SK-N-SH treated with all-trans-retinoic acid at 6 μM for 48 hours (cell line): ENCODE measurements around the gene PCDHGB1.

Experiments used
- ATAC-seq: fragments of 200-7000 bp; cut with Tn5 transposase; 3 replicates; pipeline ENCODE4 v1.9.1; 2020; ENCODE audit warnings: mild to moderate bottlenecking, moderate library complexity
- ARNTL ChIP-seq: fragments of 450-650 bp; formaldehyde crosslinking; IDR thresholded peaks from 2 replicates; pipeline ENCODE4 v1.5.0; 2020; ENCODE audit warnings: low read depth, mild to moderate bottlenecking, moderate library complexity, borderline replicate concordance
- BACH2 ChIP-seq: fragments of 250-450 bp; sonication (Bioruptor Pico); IDR thresholded peaks from 2 replicates; pipeline ENCODE4 v1.9.0; 2021; ENCODE audit warnings: mild to moderate bottlenecking, borderline replicate concordance
- CREB5 ChIP-seq: fragments of 250-450 bp; sonication (Bioruptor Pico); IDR thresholded peaks from 2 replicates; pipeline ENCODE4 v1.5.1; 2020; ENCODE audit warnings: low read depth, mild to moderate bottlenecking, moderate library complexity
- CSDC2 ChIP-seq: fragments of 250-450 bp; sonication (Bioruptor Pico); IDR thresholded peaks from 2 replicates; pipeline ENCODE4 v1.5.0; 2020; ENCODE audit warnings: mild to moderate bottlenecking, moderate library complexity
- GLIS3 ChIP-seq: fragments of 250-450 bp; sonication (Bioruptor Pico); IDR thresholded peaks from 2 replicates; pipeline ENCODE4 v1.5.0; 2020; ENCODE audit warnings: mild to moderate bottlenecking, moderate library complexity
- ISL1 ChIP-seq: fragments of 250-450 bp; sonication (Bioruptor Pico); IDR thresholded peaks from 2 replicates; pipeline ENCODE4 v2.1.2; 2022; ENCODE audit warnings: mild to moderate bottlenecking, moderate library complexity
- OSR1 ChIP-seq: fragments of 250-450 bp; sonication (Bioruptor Pico); IDR thresholded peaks from 2 replicates; pipeline ENCODE4 v1.8.0; 2022; ENCODE audit warnings: moderate library complexity, mild to moderate bottlenecking, inconsistent platforms
- PATZ1 ChIP-seq: fragments of 250-450 bp; sonication (Bioruptor Pico); IDR thresholded peaks from 2 replicates; pipeline ENCODE4 v1.8.0; 2020; ENCODE audit warnings: mild to moderate bottlenecking, moderate library complexity, borderline replicate concordance
- PPARA ChIP-seq: fragments of 250-450 bp; sonication (Bioruptor Pico); IDR thresholded peaks from 2 replicates; pipeline ENCODE4 v1.5.0; 2020; ENCODE audit warnings: mild to moderate bottlenecking, borderline replicate concordance
- RARB ChIP-seq: fragments of 250-450 bp; sonication (Bioruptor Pico); IDR thresholded peaks from 2 replicates; pipeline ENCODE4 v1.8.0; 2021; ENCODE audit warnings: mild to moderate bottlenecking, moderate library complexity
- SNAI2 ChIP-seq: fragments of 250-450 bp; sonication (Bioruptor Pico); IDR thresholded peaks from 2 replicates; pipeline ENCODE4 v1.5.0; 2020; ENCODE audit warnings: mild to moderate bottlenecking, moderate library complexity
- TCF4 ChIP-seq: fragments of 250-450 bp; sonication (Bioruptor Pico); IDR thresholded peaks from 2 replicates; pipeline ENCODE4 v1.8.0; 2021; ENCODE audit warnings: mild to moderate bottlenecking, moderate library complexity, borderline replicate concordance
- TOX ChIP-seq: fragments of 250-450 bp; sonication (Bioruptor Pico); IDR thresholded peaks from 2 replicates; pipeline ENCODE4 v1.8.0; 2021; ENCODE audit warnings: mild to moderate bottlenecking, moderate library complexity, borderline replicate concordance
- TSHZ2 ChIP-seq: fragments of 250-450 bp; sonication (Bioruptor Pico); IDR thresholded peaks from 2 replicates; pipeline ENCODE4 v1.5.0; 2020; ENCODE audit warnings: mild to moderate bottlenecking, moderate library complexity
- ZC3H10 ChIP-seq: fragments of 250-450 bp; sonication (Bioruptor Pico); IDR thresholded peaks from 2 replicates; pipeline ENCODE4 v1.5.1; 2021; ENCODE audit warnings: mild to moderate bottlenecking, moderate library complexity
- ZFP3 ChIP-seq: fragments of 250-450 bp; sonication (Bioruptor Pico); IDR thresholded peaks from 2 replicates; pipeline ENCODE4 v1.5.0; 2020; ENCODE audit warnings: mild to moderate bottlenecking, moderate library complexity
- ZFP30 ChIP-seq: fragments of 450-650 bp; formaldehyde crosslinking; IDR thresholded peaks from 2 replicates; pipeline ENCODE4 v1.5.0; 2022; ENCODE audit warnings: mild to moderate bottlenecking, moderate library complexity
- ZNF565 ChIP-seq: fragments of 450-650 bp; formaldehyde crosslinking; conservative IDR thresholded peaks from 2 replicates; pipeline ENCODE4 v1.5.0; 2020; ENCODE audit warnings: low read depth, mild to moderate bottlenecking, moderate library complexity
- ZNF70 ChIP-seq: fragments of 450-650 bp; formaldehyde crosslinking; IDR thresholded peaks from 2 replicates; pipeline ENCODE4 v1.5.0; 2020; ENCODE audit warnings: mild to moderate bottlenecking, moderate library complexity
- ZNF8 ChIP-seq: fragments of 450-650 bp; formaldehyde crosslinking; IDR thresholded peaks from 2 replicates; pipeline ENCODE4 v1.5.0; 2020; ENCODE audit warnings: mild to moderate bottlenecking, moderate library complexity

Gene PCDHGB1

GRCh38 chr5:141320225-141321169 lies 29.4 kb upstream of the PCDHGB1 start, which contains the start of gene TAF7:
Gene TAF7, minus strand, starts transcription at chr5:141320784. Its CDS starts 740 bp downstream, at chr5:141320044.
- ATAC-seq, result peak; percentile 96
- 0 out of 2 replicates have a peak, but pooled peaks have one; percentile 54 for TF ChIP-seq GLIS3 (CRISPR knock-in tag)
- 0 out of 2 replicates have a peak, but pooled peaks have one; percentile 14 for TF ChIP-seq ZFP3 (CRISPR knock-in tag)
- TF ChIP-seq ZFP30, result no peak

GRCh38 chr5:141322261-141322660 lies 27.6 kb upstream of the PCDHGB1 start:
- ATAC-seq, result no peak
- no peak for TF ChIP-seq OSR1
- no peak for TF ChIP-seq ZC3H10 (CRISPR knock-in tag)
- no peak for TF ChIP-seq ZNF8
- no peak for TF ChIP-seq TCF4 (CRISPR knock-in tag)
- TF ChIP-seq ZNF70, result no peak
- no peak for TF ChIP-seq SNAI2 (CRISPR knock-in tag)
- no peak for TF ChIP-seq ARNTL (CRISPR knock-in tag)
- TF ChIP-seq BACH2 (CRISPR knock-in tag), result no peak
- no peak for TF ChIP-seq GLIS3 (CRISPR knock-in tag)
- no peak for TF ChIP-seq TSHZ2 (CRISPR knock-in tag)
- TF ChIP-seq ZNF565 (CRISPR knock-in tag), result no peak
- no peak for TF ChIP-seq PATZ1 (CRISPR knock-in tag)
- no peak for TF ChIP-seq ISL1 (CRISPR knock-in tag)
- no peak for TF ChIP-seq PPARA (CRISPR knock-in tag)
- no peak for TF ChIP-seq CSDC2 (CRISPR knock-in tag)
- no peak for TF ChIP-seq ZFP3 (CRISPR knock-in tag)
- TF ChIP-seq ZFP30, result no peak
- TF ChIP-seq CREB5 (CRISPR knock-in tag), result no peak
- no peak for TF ChIP-seq TOX
- no peak for TF ChIP-seq RARB (CRISPR knock-in tag)

GRCh38 chr5:141326088-141326854 lies 23.6 kb upstream of the PCDHGB1 start:
- TF ChIP-seq CSDC2 (CRISPR knock-in tag) (no peak), ARNTL (CRISPR knock-in tag) (no peak), TSHZ2 (CRISPR knock-in tag) (no peak)
- TF ChIP-seq, all 23 proteins: peak for 0
- peak; percentile 96 for ATAC-seq
